ENCODE measurements around the gene ZNF385A. TPM values are rescaled to one million over a fixed set of nuclear protein-coding genes. Genes with fewer than 3 reads are reported as not detected.

Gene ZNF385A
- total RNA-seq, 1 experiment from 2014 or later, result 5.7 TPM

DNA sequence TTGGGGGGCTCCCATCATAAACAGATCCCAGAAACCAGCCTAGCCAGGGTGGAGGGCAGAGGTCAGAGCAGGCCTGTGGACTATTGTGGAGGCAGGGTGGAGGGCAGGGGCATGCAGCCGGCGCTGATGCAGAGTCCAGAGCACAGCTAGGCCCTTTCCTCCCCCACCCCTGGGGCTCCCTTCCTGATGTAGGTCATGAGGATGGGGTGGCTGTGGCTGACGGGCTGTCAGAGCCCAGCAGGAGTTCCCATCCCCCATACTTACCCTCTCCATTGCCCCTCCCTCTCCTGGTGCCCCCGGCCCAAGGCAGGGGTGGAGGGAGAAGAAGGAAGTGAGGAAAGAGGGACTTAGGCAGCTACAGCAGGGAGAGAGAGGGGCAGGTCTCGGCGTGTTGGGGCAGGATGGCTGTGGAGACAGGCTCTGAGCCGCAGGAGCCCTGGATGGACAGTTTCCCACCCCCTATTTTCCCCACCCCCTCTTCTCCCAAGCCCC is 5.7 kb upstream of the ZNF385A start:
- Histone ChIP-seq H3K79me1 (ENCODE audit: insufficient read depth, low read depth, low read length, poor library complexity, severe bottlenecking) (no peaks in the 10 kb centered on the region), H3K23ac (ENCODE audit: insufficient read length, low read depth, low read length) (no peak overlapping the region), H2BK120ac (ENCODE audit: low read depth, low read length, poor library complexity, severe bottlenecking) (no peak overlapping the region), H3K4me2 (ENCODE audit: insufficient read depth, insufficient read length, low read length) (peak overlapping the region; percentile 82), H4K91ac (ENCODE audit: insufficient read length, low read depth, low read length) (no peak overlapping the region), H2BK5ac (ENCODE audit: insufficient read length, low read length) (no peak overlapping the region), H4K5ac (ENCODE audit: insufficient read length, low read depth, low read length) (no peak overlapping the region), H3K56ac (ENCODE audit: insufficient read length, low read depth, low read length) (no peak overlapping the region), H3K14ac (ENCODE audit: insufficient read depth, low read length) (no peak overlapping the region; the same call in 1 of the 2 replicates), H3K27me3 (ENCODE audit: insufficient read depth, low read length) (no peaks in the 10 kb centered on the region), H2AFZ (ENCODE audit: low read length) (no peak overlapping the region), H3K4me1 (ENCODE audit: insufficient read depth, low read length) (peaks cover 29% of the 10 kb centered on the region), H3K9ac (ENCODE audit: extremely low read depth, insufficient read length, low read length) (no peak overlapping the region), H2BK12ac (ENCODE audit: insufficient read length, low read depth, low read length) (no peak overlapping the region), H4K20me1 (ENCODE audit: control insufficient read depth, insufficient read depth, insufficient read length) (no peaks in the 10 kb centered on the region), H2BK20ac (ENCODE audit: low read depth, low read length, poor library complexity, severe bottlenecking) (no peak overlapping the region), H2BK15ac (ENCODE audit: low read depth, low read length) (no peak overlapping the region), H3T11ph (ENCODE audit: low read length) (no peak overlapping the region), H3K23me2 (ENCODE audit: insufficient read length, low read depth, low read length, poor library complexity, severe bottlenecking) (peaks cover 25% of the 10 kb centered on the region), H3K4ac (ENCODE audit: low read depth, low read length) (no peak overlapping the region), H4K8ac (replicated peaks; ENCODE audit: insufficient read length, low read depth, low read length) (no peak overlapping the region), H3K27ac (ENCODE audit: insufficient read length, low read depth, low read length) (no peak overlapping the region), H2AK5ac (ENCODE audit: insufficient read length, low read length) (no peak overlapping the region), H3K79me2 (ENCODE audit: insufficient read depth, low read length) (no peaks in the 10 kb centered on the region; the same call in 1 of the 2 replicates), H3K9me3 (ENCODE audit: control insufficient read depth, low read depth, low read length) (no peaks in the 10 kb centered on the region), H3K18ac (ENCODE audit: insufficient read length, low read depth, low read length) (no peak overlapping the region)
- H3K9me3 Mint-ChIP-seq, result no peaks in the 10 kb centered on the region
- peaks cover 0 to 1% (median 0%) of the 10 kb centered on the region in 3 experiments; a peak in 2 of 7 replicates for H3K36me3 Mint-ChIP-seq (ENCODE audit: insufficient read depth in 1 of 3, low read depth in 3 of 3)
- peak overlapping the region in 2 of 3 experiments; percentile 53 to 56; a peak in 4 of 7 replicates for H3K27ac Mint-ChIP-seq
- H3K4me1 Mint-ChIP-seq, result peaks cover 70 to 76% of the 10 kb centered on the region in 2 experiments
- H3K27me3 Mint-ChIP-seq (ENCODE audit: low read depth), result peaks cover 19% of the 10 kb centered on the region
- DNase-seq, result peak; percentile 60
- WGBS (ENCODE audit: extremely low coverage, insufficient read length, low lambda C conversion rate), result no CpG with 5 or more reads among the region's 7 CpGs
- TF ChIP-seq, protein P1, sequence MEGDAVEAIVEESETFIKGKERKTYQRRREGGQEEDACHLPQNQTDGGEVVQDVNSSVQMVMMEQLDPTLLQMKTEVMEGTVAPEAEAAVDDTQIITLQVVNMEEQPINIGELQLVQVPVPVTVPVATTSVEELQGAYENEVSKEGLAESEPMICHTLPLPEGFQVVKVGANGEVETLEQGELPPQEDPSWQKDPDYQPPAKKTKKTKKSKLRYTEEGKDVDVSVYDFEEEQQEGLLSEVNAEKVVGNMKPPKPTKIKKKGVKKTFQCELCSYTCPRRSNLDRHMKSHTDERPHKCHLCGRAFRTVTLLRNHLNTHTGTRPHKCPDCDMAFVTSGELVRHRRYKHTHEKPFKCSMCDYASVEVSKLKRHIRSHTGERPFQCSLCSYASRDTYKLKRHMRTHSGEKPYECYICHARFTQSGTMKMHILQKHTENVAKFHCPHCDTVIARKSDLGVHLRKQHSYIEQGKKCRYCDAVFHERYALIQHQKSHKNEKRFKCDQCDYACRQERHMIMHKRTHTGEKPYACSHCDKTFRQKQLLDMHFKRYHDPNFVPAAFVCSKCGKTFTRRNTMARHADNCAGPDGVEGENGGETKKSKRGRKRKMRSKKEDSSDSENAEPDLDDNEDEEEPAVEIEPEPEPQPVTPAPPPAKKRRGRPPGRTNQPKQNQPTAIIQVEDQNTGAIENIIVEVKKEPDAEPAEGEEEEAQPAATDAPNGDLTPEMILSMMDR (conservative IDR thresholded peaks at IDR 0.05), result no peak
- peak overlapping the region; percentile 80 to 88 for H3K4me3 Mint-ChIP-seq
